HEK293 (cell line): ENCODE measurements around the gene MZB1.

Experiments
- CTCF ChIP-seq: fragments of 450-650 bp; formaldehyde crosslinking; IDR thresholded peaks from 2 replicates; pipeline ENCODE4 v1.5.1; 2016; ENCODE audit warnings: missing biosample characterization, missing genetic modification characterization
- PRDM10 ChIP-seq: fragments of 450-650 bp; formaldehyde crosslinking; IDR thresholded peaks from 2 replicates; pipeline ENCODE4 v1.5.1; 2016; ENCODE audit warnings: missing biosample characterization, missing genetic modification characterization
- RBAK ChIP-seq: fragments of 450-650 bp; formaldehyde crosslinking; IDR thresholded peaks from 2 replicates; pipeline ENCODE4 v1.5.1; 2016; ENCODE audit warnings: missing biosample characterization, missing genetic modification characterization
- ZBTB20 ChIP-seq: fragments of 450-650 bp; formaldehyde crosslinking; IDR thresholded peaks from 2 replicates; pipeline ENCODE4 v1.5.1; 2016; ENCODE audit warnings: missing biosample characterization, missing genetic modification characterization
- ZNF274 ChIP-seq, 2 experiments: fragments of 200-500 bp in 1 of 2; fragments of 450-650 bp in 1 of 2; sonication (Bioruptor generic) in 1 of 2; formaldehyde crosslinking in 1 of 2; IDR thresholded peaks; 2 replicates each; pipeline versions ENCODE4 v1.5.1 to v1.6.1; 2014 to 2016; ENCODE audit warnings: borderline replicate concordance in 1 of 2, inconsistent platforms in 1 of 2, low read length in 1 of 2, missing biosample characterization in 1 of 2, missing genetic modification characterization in 1 of 2
- TF ChIP-seq, protein P1 (sequence below): fragments of 450-650 bp; formaldehyde crosslinking; IDR thresholded peaks from 2 replicates; pipeline ENCODE4 v1.5.1; 2016; ENCODE audit warnings: missing biosample characterization, missing genetic modification characterization

DNA sequence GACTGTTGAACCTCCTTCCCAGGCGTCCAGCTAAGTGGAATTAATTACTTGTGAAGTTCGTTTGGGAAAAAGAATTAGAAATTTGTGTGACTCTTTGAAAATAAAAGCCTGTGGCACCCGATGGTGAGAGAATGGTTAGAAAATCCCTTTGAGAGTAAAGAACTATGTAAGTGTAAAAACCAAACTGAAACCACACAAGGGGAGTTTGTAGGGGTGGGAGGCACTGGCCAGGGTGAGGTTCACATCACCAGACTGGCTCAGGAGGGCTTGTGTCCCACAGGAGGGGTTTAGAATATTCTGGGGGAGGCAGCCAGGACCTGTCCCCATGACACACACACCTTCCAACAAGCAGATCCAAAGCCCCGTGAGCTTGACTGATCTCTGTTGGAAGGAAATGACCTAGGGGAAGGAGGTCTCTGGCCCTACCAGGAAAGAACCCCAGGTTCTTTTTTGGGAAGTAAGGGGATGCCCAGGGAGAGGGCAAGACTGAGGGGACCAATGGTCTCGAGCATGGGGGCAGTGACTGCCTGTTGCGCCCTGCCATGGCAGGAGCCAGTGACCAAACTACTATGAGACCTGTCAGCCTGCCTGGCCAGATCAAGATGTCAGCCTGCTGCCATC lies 9.9 kb upstream of the MZB1 start:
- no peak for TF ChIP-seq CTCF (tag by site-specific recombination)
- TF ChIP-seq, protein P1, sequence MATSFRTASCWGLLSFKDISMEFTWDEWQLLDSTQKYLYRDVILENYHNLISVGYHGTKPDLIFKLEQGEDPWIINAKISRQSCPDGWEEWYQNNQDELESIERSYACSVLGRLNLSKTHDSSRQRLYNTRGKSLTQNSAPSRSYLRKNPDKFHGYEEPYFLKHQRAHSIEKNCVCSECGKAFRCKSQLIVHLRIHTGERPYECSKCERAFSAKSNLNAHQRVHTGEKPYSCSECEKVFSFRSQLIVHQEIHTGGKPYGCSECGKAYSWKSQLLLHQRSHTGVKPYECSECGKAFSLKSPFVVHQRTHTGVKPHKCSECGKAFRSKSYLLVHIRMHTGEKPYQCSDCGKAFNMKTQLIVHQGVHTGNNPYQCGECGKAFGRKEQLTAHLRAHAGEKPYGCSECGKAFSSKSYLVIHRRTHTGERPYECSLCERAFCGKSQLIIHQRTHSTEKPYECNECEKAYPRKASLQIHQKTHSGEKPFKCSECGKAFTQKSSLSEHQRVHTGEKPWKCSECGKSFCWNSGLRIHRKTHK = no peak
- TF ChIP-seq RBAK = no peak
- TF ChIP-seq PRDM10 (tag by site-specific recombination) = no peak
- no peak for TF ChIP-seq ZBTB20 (tag by site-specific recombination)
- no peak for TF ChIP-seq ZNF274 (IDR thresholded peaks at IDR 0.05; ENCODE audit: low read length)
- no peak for TF ChIP-seq ZNF274 (tag by site-specific recombination; IDR thresholded peaks at IDR 0.05; ENCODE audit: borderline replicate concordance)
